ENCODE data around the gene TANK.

Gene TANK

GRCh38 chr2:161134547-161135518, 25.4 kb upstream of the TANK start:
- DNase-seq = no peak

DNA sequence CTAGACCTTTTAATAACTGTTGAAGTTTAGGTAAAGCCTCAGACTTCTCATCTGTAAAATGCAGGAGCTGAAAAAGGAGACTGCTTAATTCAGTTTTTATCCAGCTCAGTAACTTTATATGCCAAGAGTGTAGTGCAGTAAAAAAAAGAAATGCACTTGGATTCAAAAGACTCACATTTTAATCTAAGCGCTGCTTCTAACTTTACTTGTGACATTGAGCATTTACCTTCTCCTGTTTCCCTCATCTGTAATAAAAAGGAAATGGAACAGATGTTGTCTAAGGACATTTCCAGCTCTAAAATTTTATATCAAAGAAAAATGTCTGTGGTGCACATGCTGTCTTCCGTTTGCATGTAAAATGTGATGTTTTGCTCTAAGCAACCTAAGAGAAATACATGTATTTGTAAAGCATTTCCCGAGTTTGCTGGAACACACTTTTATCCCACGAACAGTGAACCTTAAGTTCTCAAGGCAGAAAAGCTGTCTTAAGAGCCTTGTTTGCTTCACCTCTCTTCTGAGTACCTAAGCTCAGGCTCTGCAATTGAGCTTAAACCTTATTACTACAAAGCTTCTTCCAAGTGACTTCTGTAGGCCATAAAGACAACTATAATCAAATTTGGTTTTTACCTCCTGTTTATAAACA, 24.2 kb upstream of the TANK start:
- DNase-seq = no peak

DNA sequence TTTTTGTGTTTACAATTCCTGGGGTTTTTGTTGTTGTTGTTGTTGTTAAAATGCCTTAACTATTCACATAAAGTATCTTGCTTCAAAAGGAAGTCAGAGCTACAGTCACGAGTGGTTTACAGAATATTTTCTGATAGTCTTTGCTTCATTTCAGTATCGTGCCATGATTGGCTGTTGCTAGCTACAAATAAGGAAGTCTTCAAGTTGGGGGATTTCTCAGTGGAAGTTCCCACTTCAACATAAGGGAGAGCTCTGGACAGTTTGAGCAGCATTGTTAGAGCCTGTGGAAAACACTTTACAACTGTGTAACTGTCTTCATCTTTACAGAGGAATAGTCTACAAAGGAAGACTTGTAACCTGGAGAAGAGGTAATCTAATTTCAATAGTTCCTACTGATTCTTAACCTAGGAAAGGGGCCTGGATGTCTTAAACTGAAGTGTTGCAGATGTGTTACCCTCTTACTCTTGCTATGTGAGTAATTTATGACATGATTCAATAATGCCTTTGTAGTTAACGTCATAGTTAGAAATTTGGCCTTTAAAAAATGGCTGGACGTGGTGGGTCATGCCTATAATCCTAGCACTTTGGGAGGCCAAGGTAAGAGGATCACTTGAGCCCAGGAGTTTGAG, 23.4 kb upstream of the TANK start:
- DNase-seq = peak; percentile 68 to 78

GRCh38 chr2:161138429-161138828, 21.8 kb upstream of the TANK start:
- no peak for DNase-seq

DNA sequence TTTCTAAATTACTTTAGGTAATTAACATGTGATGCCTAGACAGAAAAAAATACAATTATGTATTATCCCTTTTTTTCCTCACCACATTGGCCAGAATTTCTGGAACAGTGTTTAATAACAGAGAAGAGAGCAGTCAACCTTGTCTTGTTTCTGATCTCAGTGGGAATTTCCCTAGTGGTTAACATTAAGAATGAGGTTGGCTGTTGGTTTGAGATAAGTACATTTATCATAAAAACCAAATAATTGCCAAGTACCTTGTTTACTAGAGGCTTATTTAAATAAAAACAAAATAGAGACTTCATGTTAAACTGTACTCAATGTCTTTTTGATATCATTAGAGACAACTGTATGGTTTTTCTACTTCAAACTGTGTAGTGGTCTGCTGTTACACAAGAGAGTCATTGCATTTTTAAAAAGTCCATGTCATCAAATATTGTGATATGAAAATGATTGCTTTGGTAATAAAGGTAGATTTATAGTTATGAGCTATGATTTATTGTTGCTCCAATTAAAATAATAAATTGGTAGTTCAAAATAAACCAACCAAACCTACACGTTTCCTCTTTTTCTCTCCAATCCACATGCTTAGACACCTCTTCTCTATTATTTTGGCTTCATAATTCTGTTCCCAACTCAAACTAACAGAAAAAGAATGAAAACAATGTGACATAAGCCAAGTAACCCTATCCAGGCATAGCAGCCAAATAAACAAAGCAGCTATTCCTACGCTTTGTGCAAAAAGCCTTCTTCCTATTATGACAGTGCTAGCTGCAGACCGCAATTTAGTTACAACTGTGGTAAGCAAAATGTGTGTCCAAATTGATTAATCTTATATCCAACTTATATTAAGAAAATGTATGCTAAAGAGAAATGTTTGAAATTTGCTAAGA, 20.9 kb upstream of the TANK start:
- DNase-seq = no peak

DNA sequence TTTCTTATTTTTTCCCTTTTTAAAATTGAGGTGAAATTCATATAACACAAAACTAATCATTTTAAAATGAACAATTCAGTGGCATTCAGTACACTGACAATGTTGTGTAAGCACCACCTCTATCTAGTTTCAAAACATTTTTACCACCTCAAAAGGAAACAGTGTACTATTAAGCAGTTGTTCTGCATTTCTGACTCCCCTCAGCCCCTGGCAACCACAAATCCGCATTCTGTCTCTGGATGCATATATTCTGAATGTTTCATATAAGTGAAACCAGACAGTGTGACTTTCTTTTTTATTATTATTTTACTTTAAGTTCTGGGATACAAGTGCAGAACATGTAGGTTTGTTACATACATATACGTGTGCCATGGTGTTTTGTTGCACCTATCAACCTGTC, 19.2 kb upstream of the TANK start:
- DNase-seq = no peak

DNA sequence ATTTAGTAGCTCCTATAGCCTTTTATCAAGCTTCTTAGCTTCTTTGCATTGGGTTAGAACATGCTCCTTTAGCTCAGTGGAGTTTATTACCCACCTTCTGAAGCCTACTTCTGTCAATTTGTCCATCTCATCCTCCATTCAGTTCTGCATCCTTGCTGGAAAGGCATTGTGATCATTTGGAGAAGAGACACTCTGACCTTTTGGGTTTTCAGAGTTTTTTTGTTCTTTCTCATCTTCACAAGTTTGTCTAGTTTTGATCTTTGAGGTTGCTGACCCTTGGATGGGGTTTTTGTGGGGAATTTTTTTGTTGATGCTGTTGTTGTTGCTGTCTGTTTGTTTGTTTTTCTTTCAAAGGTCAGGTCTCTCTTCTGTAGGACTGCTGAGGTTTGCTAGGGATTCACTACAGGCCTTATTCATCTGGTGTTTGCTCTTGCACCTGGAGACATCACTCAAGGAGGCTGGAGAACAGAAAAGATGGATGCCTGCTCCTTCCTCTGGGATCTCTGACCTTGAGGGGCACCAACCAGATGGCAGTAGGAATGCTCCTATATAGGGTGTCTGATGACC, 13.9 kb upstream of the TANK start:
- DNase-seq = no peak

DNA sequence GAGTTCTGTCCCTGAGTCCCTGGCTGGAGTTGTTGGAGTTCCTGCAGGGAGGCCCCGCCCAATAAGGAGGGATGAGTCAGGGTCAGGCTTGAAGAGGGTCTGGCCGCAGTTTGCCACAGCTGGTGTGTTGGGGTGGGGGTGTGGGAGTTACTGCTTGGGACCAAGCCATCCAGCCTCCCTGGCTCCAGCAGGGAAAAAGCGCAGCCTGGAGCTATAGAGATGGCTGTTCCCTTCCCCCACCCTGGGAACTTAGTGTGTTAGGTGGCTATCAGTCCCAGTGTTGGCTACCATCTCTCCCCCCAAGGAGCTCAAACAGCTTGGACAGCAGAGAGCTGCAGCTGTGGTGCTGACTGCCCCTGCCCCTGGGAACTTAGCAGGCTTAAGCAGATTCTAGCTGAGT, 13.2 kb upstream of the TANK start:
- DNase-seq = no peak

DNA sequence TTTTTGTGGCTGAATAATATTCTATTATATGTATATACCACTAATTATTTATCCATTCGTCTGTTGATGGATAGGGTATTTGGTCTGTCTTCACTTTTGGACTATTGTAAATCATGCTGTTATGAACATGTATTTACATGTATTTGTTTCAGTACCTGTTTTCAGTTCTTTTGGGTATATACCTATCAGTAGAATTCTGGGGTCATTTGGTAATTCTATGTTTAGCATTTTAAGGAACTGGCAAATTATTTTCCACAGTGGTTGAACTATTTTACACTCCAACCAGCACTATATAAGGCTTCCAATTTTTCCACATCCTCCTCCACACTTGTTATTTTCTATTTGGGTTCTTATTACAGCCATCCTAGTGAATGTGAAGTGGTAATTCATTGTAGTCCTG, 12.4 kb upstream of the TANK start:
- no peak for DNase-seq

GRCh38 chr2:161150704-161151103, 9.5 kb upstream of the TANK start:
- no peak for DNase-seq

DNA sequence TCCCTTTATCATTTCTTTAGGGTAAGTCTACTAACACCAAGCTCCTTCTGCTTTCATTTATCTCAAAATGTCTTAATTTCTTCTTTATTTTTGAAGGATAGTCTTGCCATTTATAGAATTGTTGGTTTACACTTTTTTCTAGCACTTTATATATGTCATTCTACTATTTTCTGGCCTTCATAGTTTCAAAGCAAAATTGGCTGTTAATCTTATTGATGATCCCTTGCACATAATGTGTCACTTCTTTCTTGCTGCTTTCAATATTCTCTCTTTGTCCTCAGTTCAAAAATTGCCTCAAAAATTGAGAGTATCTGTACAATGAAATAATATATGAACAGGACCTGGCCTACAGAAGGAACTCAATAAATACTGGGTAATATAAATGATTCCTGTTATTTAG, 7.9 kb upstream of the TANK start:
- no peak for DNase-seq

DNA sequence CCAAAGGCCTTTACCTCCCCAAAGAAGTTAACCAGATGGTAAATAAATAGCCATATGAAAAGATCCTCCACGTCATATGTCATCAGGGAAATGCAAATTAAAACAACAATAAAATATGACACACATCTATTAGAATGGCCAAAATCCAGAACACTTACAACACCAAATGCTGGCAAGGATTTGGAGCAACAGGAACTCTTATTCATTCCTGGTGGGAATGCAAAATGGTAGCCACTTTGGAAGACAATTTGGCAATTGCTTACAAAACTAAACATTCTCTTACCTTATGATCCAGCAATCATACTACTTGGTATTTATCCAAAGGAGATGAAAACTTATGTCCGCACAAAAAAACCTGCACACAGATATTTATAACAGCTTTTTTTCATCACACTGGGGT, 1.3 kb upstream of the TANK start:
- no peak for DNase-seq

- no peak for DNase-seq
Observed at GRCh38 chr2:161159456-161160225, 587 bp upstream of the TANK start.

DNA sequence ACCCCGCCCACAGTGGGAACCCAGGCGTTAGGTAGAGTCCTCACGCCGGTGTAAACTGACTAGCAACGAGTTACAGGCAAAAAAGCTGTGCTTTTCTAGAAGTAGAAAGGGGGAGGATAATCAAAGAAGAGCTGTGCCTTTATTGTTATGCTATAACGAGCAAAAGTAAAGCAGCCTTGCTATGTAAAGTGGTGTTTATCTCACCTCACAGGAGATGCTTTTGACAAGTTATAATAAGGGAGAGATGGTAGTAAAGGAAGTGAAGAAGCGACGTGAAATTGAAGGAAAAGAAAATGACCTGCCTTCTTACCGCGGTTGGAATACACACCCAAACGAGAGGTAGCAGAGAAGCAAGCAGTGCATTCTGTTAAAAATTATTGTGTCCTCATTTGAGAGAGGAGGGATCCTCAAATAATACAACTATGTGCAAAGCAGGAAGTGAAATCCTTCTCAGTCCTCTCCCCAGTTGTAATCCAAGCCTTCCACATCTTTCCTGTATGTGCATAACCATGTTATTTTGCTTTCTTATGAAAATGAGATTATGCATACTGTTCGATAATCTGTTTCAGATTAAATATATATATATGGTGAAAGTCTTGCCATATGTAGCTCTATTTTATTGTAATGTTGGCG, 962 bp downstream of the TANK start:
- peak; percentile 65 to 83 for DNase-seq

DNA sequence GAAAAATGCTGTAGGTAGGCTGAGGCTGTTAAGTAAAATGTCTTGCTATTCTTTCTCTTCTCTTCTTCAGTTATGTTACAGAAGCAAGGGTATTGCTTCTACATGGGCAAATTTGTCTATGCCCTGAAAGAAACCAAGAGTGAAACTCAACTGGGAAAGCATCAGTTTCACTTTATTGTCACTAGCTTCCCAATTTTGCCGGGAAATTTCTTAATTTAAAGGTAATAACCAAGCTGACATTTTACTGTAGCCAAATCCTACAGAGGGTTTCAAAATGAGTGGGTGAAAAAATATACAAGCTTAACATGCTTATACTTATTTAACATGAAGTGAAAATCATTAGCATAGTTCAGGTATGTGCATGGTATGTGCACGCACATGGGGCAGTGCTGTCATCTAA, 3.2 kb downstream of the TANK start:
- DNase-seq = no peak

- DNase-seq = no peak
Observed at GRCh38 chr2:161164161-161164560, 3.9 kb downstream of the TANK start.

- DNase-seq = no peak
Observed at GRCh38 chr2:161165266-161165665, 5.0 kb downstream of the TANK start.

- DNase-seq = peak; percentile 71 to 76
Observed at GRCh38 chr2:161165811-161166210, 5.6 kb downstream of the TANK start.

DNA sequence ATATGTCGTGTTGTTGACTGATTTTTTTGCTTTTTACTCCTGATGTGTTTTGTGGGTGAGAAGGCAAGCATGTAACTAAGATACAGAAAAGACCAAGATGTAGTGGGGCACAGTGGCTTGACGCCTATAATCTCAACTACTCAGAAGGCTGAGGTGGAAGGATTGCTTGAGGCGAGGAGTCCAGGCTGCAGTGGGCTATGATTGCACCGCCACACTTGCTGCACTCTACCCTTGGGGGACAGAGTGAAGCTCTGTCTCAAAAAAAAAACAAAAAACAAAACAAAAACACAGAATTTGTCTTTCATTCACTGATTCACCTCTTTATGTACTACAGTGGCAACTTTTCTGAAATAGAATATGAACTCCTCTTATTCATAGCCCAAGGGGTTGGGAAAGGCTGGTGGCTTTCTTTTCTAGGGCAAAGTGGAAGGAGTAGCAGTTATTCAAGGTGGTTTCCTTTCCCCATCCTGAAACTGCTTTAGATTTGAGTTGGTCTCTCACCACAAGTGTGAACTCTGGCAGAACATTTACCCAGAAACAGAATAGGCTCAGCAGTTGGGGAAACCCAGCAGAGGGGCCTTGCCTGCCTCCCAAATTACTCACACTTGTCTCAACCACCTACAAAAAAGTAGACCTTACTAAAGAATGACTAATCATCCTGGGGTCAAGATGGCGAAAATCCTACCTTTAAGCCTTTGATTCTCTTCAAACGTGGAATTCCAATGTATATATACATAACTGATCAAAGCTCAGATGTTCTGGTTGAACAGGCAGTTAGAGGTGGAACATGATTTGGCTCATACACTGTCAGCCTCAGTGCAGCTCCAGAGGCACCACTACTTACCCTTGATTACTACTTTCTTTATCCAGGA, 6.5 kb downstream of the TANK start:
- DNase-seq = no peak

DNA sequence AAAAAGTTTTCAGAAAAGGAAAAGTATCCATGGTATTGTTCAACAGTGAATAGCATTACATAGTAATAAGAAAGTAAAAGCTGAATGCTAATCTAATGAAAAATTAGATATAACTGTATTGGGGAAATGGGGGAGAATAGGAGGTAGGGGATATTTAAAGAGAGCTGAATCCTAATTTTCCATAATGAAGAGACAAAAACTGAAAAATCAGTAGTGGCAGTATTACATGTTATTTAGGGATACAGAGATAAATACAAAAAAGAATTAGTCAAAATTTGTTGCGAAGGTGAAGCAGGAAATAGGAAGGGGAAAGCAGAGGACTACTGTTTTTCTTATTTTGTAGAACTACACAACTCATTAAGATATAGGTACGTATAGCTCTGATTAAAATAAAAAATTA, 9.1 kb downstream of the TANK start:
- no peak for DNase-seq

Measured in Kasumi-1 (cell line).